NCI-H128 (cell line): ENCODE data around the gene ZNF609.

Experiments used
- DNase-seq: peaks from one replicate; lab custom pipeline; 2025; ENCODE audit not compliant: unreplicated experiment; lab: John Stamatoyannopoulos, UW

The ZNF609 gene

GRCh38 chr15:64687688-64688087 lies 227.3 kb downstream of the ZNF609 start:
- DNase-seq = no peak

- no peak for DNase-seq
These were observed 228.4 kb downstream of the ZNF609 start for GRCh38 chr15:64688770-64689169.

GRCh38 chr15:64690008-64690407 lies 229.6 kb downstream of the ZNF609 start:
- no peak for DNase-seq

- DNase-seq = no peak
These were observed 230.4 kb downstream of the ZNF609 start for GRCh38 chr15:64690578-64691296.

- DNase-seq = no peak
These were observed 231.7 kb downstream of the ZNF609 start for GRCh38 chr15:64691896-64692565.

- no peak for DNase-seq
These were observed 232.8 kb downstream of the ZNF609 start for GRCh38 chr15:64693134-64693533.

GRCh38 chr15:64694816-64695215 lies 234.4 kb downstream of the ZNF609 start:
- DNase-seq = no peak

GRCh38 chr15:64695561-64695992 lies 235.2 kb downstream of the ZNF609 start:
- DNase-seq = no peak

GRCh38 chr15:64696481-64696880 lies 236.1 kb downstream of the ZNF609 start:
- no peak for DNase-seq

- DNase-seq = no peak
These were observed 237.6 kb downstream of the ZNF609 start for GRCh38 chr15:64697911-64698369.

GRCh38 chr15:64698823-64699222 lies 238.4 kb downstream of the ZNF609 start:
- no peak for DNase-seq

GRCh38 chr15:64699751-64700388 lies 239.5 kb downstream of the ZNF609 start:
- peak; percentile 20 for DNase-seq

GRCh38 chr15:64701051-64701450 lies 240.7 kb downstream of the ZNF609 start:
- no peak for DNase-seq

GRCh38 chr15:64701482-64702184 lies 241.3 kb downstream of the ZNF609 start:
- DNase-seq = no peak

GRCh38 chr15:64702816-64703631 lies 242.6 kb downstream of the ZNF609 start:
- DNase-seq = peak; percentile 75

- no peak for DNase-seq
These were observed 243.2 kb downstream of the ZNF609 start for GRCh38 chr15:64703632-64703959.

GRCh38 chr15:64705006-64705405 lies 244.6 kb downstream of the ZNF609 start:
- no peak for DNase-seq

- no peak for DNase-seq
These were observed 245.9 kb downstream of the ZNF609 start for GRCh38 chr15:64706011-64706911.

- DNase-seq = no peak
These were observed 250.5 kb downstream of the ZNF609 start for GRCh38 chr15:64710676-64711428.
